Transverse colon (tissue), 4 donors: ENCODE data around the gene KDM1B.

Source experiments
- CTCF ChIP-seq, 5 experiments: fragments of 200-600 bp in 3 of 5; fragments of 450-650 bp in 2 of 5; sonication (generic) in 3 of 5; IDR thresholded peaks; 1 replicate in 2 of 5; 2 replicates in 3 of 5; pipeline ENCODE4 v1.5.1; 2016 to 2017; ENCODE audit warnings: antibody characterized with exemption in 5 of 5, inconsistent platforms in 3 of 5, mild to moderate bottlenecking in 2 of 5, moderate library complexity in 1 of 5
- EP300 ChIP-seq: sonication (generic); formaldehyde crosslinking; IDR thresholded peaks from one replicate; pipeline ENCODE4 v1.6.1; 2017; ENCODE audit warnings: antibody characterized with exemption, low read depth
- POLR2A ChIP-seq: fragments of 450-650 bp; IDR thresholded peaks from one replicate; pipeline ENCODE4 v1.6.1; 2016; ENCODE audit warnings: antibody characterized with exemption, mild to moderate bottlenecking, moderate library complexity
- POLR2AphosphoS5 ChIP-seq, 3 donors: sonication (generic); formaldehyde crosslinking; IDR thresholded peaks; one replicate each; pipeline ENCODE4 v1.6.1; 2016; ENCODE audit warnings: antibody characterized with exemption in 3 of 3

- TF ChIP-seq CTCF (IDR thresholded peaks at IDR 0.05), result no peak
- no peak for TF ChIP-seq POLR2A
- no peak for TF ChIP-seq POLR2AphosphoS5 (IDR thresholded peaks at IDR 0.05)
- no peak for TF ChIP-seq EP300
Observed at GRCh38 chr6:18244251-18244650, 89.0 kb downstream of the KDM1B start.
